Upper lobe of left lung (tissue), 4 donors: ENCODE results near the gene SNTG2.

Experiments used
- CTCF ChIP-seq, 6 experiments: fragments of 450-650 bp in 4 of 6; fragments of 200-600 bp in 2 of 6; sonication (generic) in 2 of 6; IDR thresholded peaks; one replicate each; pipeline ENCODE4 v1.5.1; 2016 to 2019; ENCODE audit warnings: antibody characterized with exemption in 6 of 6
- POLR2A ChIP-seq, 4 donors: fragments of 450-650 bp; IDR thresholded peaks; one replicate each; pipeline ENCODE4 v1.5.1; 2016 to 2017; ENCODE audit warnings: antibody characterized with exemption in 4 of 4, mild to moderate bottlenecking in 2 of 4
- POLR2AphosphoS5 ChIP-seq, 2 donors: sonication (generic); formaldehyde crosslinking; IDR thresholded peaks; one replicate each; pipeline ENCODE4 v1.5.1; 2017; ENCODE audit warnings: antibody characterized with exemption in 2 of 2

- TF ChIP-seq CTCF (IDR thresholded peaks at IDR 0.05) (no peak), POLR2A (IDR thresholded peaks at IDR 0.05) (no peak), POLR2AphosphoS5 (IDR thresholded peaks at IDR 0.05) (no peak)
These were observed 231.2 kb downstream of the SNTG2 start for GRCh38 chr2:1181893-1182292.
